ENCODE data around the gene PGD.
"Not testable (repeated sequence)": the region's sequence is repeated elsewhere in the genome, so short reads cannot be mapped to it uniquely, and the experiment has no call there.

Gene PGD

DNA sequence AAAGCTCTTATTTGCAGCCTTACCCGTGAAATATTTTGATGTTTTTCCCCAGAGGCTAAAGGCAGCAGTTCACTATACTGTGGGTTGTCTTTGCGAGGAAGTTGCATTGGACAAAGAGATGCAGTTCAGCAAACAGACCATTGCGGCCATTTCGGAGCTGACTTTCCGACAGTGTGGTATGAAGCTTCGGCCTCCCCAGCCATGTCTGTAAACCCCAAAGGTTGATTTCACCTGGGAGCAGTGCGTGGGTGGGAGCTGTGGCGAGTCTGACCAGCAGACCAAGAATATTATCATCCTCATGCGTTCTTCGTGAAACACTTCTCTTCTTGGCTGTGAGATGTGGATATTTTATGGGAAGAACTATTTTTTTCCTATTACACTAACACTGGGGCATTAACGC, 34.9 kb downstream of the PGD start:
- no peak for DNase-seq (ENCODE audit: low read depth in 2 of 3, low spot score in 2 of 3)

DNA sequence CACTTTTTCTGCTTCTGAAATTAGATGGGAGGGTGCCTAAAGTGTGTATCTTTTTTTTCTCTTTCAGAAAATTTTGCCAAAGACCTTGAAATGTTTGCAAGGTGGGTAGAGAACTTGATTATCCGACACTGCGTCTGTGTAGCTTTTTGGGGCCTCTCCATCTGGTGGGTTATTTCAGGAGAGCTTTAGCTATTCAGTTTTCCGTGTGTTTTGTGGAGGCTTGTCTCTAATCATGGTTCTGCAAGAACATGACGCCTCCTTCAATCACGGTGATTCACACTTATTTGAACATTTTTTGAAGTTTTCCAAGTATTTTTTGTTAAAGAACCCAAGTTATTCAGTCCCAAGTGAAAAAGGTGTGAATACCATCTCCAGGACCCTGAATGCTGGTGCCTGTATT, 35.7 kb downstream of the PGD start:
- DNase-seq (ENCODE audit: low read depth in 2 of 3, low spot score in 2 of 3), result no peak

- no peak for DNase-seq (ENCODE audit: low read depth in 2 of 3, low spot score in 2 of 3)
These were observed 38.2 kb downstream of the PGD start for GRCh38 chr1:10437052-10437451.

- no peak for DNase-seq (ENCODE audit: low read depth in 2 of 3, low spot score in 2 of 3)
These were observed 39.9 kb downstream of the PGD start for GRCh38 chr1:10438677-10439163.

DNA sequence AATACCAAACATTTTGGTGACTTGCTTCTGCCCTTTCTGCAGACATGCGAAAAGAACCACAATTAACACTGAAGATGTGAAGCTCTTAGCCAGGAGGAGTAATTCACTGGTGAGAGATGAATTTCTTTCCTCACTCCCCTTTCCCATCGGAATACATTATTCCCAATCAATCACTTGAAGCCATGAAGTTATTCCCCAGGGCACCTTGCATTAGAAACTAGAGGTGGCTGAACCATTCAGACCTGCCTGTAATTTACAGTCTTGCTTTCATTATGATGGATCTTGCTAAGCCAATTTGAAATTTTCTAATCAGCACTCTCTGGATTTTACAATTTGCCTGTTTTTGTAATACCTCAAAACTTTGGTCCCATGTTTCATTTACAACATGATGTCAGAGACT, 41.4 kb downstream of the PGD start:
- no peak for DNase-seq (ENCODE audit: low read depth in 2 of 3, low spot score in 2 of 3)

DNA sequence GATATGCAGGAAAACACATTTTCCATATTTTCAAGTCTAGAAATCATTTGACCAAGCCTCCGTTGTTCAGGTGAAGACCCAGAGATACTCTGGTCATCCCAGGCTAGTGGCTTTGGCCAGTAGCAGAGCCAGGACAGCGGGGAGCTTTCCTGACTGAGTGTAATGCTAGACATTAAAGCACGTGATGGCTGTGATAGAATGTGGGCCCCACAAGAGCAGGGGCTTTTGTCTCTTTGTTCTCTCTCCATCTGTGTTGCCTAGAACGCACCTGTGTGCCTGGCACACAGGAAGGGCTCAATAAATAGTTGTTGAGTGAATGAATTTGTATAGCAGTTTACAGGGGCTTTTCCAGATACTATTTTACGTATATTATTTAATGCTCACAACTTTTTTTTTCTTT, 41.9 kb downstream of the PGD start:
- DNase-seq (ENCODE audit: low read depth in 2 of 3, low spot score in 2 of 3), result no peak

DNA sequence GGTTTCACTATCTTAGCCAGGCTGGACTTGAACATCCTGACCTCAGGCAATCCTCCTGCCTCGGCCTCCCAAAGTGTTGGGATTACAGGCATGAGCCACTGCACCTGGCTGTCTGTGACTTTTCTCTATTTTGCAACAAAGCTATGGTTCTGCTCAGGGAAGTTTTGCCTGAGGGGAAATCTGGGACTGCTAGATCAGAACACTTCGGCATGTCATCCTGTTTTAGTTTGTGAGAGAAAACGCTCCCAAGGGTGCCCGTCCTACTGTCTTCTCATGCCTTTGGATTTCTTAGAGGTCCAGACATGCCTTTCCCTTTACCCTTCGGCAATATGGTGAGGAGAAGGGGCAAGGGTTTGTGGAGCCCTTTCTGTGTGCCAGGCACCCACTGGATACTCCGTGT, 45.4 kb downstream of the PGD start:
- no peak for DNase-seq (ENCODE audit: low read depth in 2 of 3, low spot score in 2 of 3)

- DNase-seq (ENCODE audit: low read depth in 2 of 3, low spot score in 2 of 3), result no peak
These were observed 46.0 kb downstream of the PGD start for GRCh38 chr1:10444795-10445397.

GRCh38 chr1:10446790-10447422, 48.0 kb downstream of the PGD start:
- no peak for DNase-seq (ENCODE audit: low read depth in 2 of 3, low spot score in 2 of 3)

- DNase-seq (ENCODE audit: low read depth in 2 of 3, low spot score in 2 of 3), result no peak
These were observed 50.9 kb downstream of the PGD start, which contains the start of gene CORT for GRCh38 chr1:10449751-10450150. CORT (plus strand) TSS chr1:10450031; CDS start chr1:10450224, 193 bp downstream.

DNA sequence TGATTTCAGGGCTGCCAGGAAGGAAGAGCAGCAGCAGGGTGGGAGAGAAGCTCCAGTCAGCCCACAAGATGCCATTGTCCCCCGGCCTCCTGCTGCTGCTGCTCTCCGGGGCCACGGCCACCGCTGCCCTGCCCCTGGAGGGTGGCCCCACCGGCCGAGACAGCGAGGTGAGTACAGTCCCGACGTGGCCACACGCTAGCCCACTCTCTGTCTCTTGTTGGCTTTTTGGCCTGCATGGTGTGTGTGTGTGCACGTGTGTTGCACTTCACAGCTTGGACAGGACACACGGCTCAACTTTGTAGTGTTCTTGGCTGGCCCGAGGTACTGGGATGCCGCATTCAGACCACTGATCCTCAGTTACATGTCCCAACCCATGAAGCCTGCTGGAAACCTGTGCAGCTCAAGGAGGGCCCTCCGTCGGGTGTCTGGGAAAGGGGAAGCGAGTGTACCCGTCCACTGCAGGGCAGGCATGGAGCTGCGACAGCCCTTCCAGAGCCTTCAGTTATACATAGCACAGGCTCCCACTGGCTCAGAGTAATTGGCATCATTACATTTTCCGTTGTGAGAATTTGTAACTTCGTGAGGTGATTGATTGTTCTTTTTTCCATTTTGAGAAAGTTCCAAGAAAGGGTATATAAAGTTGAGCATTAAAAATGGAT, 51.4 kb downstream of the PGD start:
- no peak for DNase-seq (ENCODE audit: low read depth in 2 of 3, low spot score in 2 of 3)

DNA sequence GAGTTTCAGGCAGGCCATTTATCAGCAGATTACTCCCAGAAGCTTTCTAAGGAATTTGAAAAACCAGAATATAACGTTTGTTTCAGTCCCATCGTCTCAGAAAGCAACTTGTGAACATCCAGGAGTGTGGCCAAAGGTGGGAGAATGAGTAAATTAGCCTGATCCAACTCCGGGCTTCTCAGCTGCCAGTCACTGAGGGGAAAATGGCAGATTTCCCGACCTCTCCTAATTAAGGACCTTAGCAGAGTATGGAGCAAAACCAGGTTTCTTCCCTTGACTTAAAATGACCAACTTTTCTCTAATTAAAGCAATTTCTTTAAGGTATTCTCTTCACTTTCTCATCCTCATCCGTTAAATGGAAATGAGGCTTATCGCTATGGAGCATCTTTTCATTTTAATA, 52.0 kb downstream of the PGD start:
- DNase-seq (ENCODE audit: low read depth in 2 of 3, low spot score in 2 of 3), result no peak

DNA sequence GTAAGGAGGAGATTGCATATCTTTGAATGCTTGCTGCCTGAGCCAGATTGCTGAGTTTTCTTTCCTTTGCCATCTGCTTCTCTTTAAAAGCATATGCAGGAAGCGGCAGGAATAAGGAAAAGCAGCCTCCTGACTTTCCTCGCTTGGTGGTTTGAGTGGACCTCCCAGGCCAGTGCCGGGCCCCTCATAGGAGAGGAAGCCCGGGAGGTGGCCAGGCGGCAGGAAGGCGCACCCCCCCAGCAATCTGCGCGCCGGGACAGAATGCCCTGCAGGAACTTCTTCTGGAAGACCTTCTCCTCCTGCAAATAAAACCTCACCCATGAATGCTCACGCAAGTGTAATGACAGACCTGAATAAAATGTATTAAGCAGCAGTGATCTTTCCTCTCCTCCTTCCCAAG, 52.4 kb downstream of the PGD start:
- no peak for DNase-seq (ENCODE audit: low read depth in 2 of 3, low spot score in 2 of 3)

GRCh38 chr1:10456048-10456447, 57.2 kb downstream of the PGD start:
- no peak for DNase-seq (ENCODE audit: low read depth in 2 of 3, low spot score in 2 of 3)

GRCh38 chr1:10456661-10457060, 57.8 kb downstream of the PGD start:
- no peak for DNase-seq (ENCODE audit: low read depth in 2 of 3, low spot score in 2 of 3)

- not testable (repeated sequence) for DNase-seq (ENCODE audit: low read depth in 2 of 3, low spot score in 2 of 3)
These were observed 58.6 kb downstream of the PGD start for GRCh38 chr1:10457462-10457861.

DNA sequence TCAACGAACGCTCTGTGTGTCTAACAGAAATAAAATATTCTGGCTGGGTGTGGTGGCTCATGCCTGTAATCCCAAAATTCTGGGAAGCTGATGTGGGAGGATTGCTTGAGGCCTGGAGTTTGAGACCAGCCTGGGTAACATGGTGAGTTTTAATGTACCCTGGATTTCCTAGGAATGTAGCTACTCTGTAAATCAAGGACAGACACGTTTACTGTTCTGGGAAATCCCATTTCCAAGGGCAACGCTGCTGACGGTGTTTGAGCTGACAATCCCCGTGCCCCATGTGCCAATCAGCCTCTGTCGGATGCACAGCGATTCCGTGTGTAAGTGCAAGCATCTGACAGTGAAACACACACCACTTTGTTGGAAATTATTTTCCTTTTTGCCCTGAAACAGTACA, 59.0 kb downstream of the PGD start:
- DNase-seq (ENCODE audit: low read depth in 2 of 3, low spot score in 2 of 3), result no peak

- no peak for DNase-seq (ENCODE audit: low read depth in 2 of 3, low spot score in 2 of 3)
These were observed 60.3 kb downstream of the PGD start for GRCh38 chr1:10459184-10459583.

DNA sequence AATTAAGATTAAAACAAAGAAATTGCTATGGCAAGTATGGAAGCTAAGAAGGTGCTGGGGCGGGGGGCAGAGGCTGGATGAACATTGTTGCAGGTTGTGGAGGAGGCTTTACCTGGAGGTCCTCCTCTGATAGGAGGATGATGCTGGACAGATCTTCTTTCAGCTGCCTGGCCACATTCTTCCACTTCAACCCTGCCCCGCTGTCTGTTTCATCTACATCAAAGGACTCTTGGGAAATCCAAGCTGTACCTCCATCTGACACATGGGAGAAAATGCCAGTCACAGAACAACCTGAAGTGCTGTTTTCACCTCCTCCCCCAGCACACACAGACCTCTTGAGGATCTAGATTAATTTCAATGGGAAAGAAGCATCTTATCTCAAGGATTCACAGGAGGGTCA, 68.2 kb downstream of the PGD start:
- DNase-seq (ENCODE audit: low read depth in 2 of 3, low spot score in 2 of 3), result no peak

DNA sequence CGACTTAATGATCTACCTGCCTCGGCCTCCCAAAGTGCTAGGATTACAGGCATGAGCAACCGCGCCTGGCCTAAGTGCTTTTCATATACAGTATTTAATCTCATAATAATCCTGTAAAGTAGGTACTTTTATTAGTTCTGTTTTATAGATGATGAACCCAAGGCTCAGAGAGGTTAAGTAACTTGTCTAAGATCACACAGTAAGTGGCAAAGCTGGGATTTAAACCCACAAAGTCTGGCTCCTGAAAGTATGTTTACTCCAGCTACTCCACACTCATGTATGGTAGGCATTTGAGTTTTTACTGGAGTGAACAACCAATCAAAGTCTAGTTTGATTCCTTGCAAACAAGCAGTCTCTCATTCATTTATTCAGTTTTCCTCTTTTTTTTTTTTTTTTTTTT, 71.2 kb downstream of the PGD start:
- DNase-seq (ENCODE audit: low read depth in 2 of 3, low spot score in 2 of 3), result no peak
